ENCODE results near the gene ABCF1.
A peak's percentile ranks its signal among the peaks of the same experiment; 100 is the strongest.

Gene ABCF1

GRCh38 chr6:30601436-30601814, 30.2 kb downstream of the ABCF1 start:
- H3K36me3 Mint-ChIP-seq (ENCODE audit: low read depth): peaks cover 61% of the 10 kb centered on the region

GRCh38 chr6:30601815-30602641, 30.8 kb downstream of the ABCF1 start:
- H3K27ac Mint-ChIP-seq: peak overlapping the region; percentile 29

More at GRCh38 chr6:30601436-30601814, 30.2 kb downstream of the ABCF1 start:
- H3K9me3 Mint-ChIP-seq: no peaks in the 10 kb centered on the region
- H3K27ac Mint-ChIP-seq: no peak overlapping the region
- no peaks in the 10 kb centered on the region for H3K27me3 Mint-ChIP-seq (ENCODE audit: low read depth)
- DNase-seq (ENCODE audit: low spot score): no peak
- H3K4me3 Mint-ChIP-seq: no peak overlapping the region
- H3K4me1 Mint-ChIP-seq (ENCODE audit: low read depth): peaks cover 2% of the 10 kb centered on the region

GRCh38 chr6:30603961-30604360, 32.7 kb downstream of the ABCF1 start:
- Mint-ChIP-seq H3K27ac (no peak overlapping the region), H3K36me3 (ENCODE audit: low read depth) (peaks cover 77% of the 10 kb centered on the region)

More at GRCh38 chr6:30601815-30602641, 30.8 kb downstream of the ABCF1 start:
- Mint-ChIP-seq H3K9me3 (no peaks in the 10 kb centered on the region), H3K27me3 (ENCODE audit: low read depth) (no peaks in the 10 kb centered on the region), H3K4me3 (no peak overlapping the region), H3K36me3 (ENCODE audit: low read depth) (peaks cover 66% of the 10 kb centered on the region), H3K4me1 (ENCODE audit: low read depth) (peaks cover 5% of the 10 kb centered on the region)
- DNase-seq (ENCODE audit: low spot score): no peak

GRCh38 chr6:30610065-30610464, 38.8 kb downstream of the ABCF1 start:
- peak overlapping the region; percentile 45 for H3K27ac Mint-ChIP-seq
- no peak overlapping the region for H3K4me3 Mint-ChIP-seq
- no peaks in the 10 kb centered on the region for H3K27me3 Mint-ChIP-seq (ENCODE audit: low read depth)
- peaks cover 49% of the 10 kb centered on the region for H3K4me1 Mint-ChIP-seq (ENCODE audit: low read depth)
- no peak for DNase-seq (ENCODE audit: low spot score)
- H3K36me3 Mint-ChIP-seq (ENCODE audit: low read depth): peaks cover 80% of the 10 kb centered on the region
- no peaks in the 10 kb centered on the region for H3K9me3 Mint-ChIP-seq

More at GRCh38 chr6:30603961-30604360, 32.7 kb downstream of the ABCF1 start:
- Mint-ChIP-seq H3K9me3 (no peaks in the 10 kb centered on the region), H3K4me3 (no peak overlapping the region), H3K27me3 (ENCODE audit: low read depth) (no peaks in the 10 kb centered on the region), H3K4me1 (ENCODE audit: low read depth) (peaks cover 14% of the 10 kb centered on the region)
- DNase-seq (ENCODE audit: low spot score): no peak

DNA sequence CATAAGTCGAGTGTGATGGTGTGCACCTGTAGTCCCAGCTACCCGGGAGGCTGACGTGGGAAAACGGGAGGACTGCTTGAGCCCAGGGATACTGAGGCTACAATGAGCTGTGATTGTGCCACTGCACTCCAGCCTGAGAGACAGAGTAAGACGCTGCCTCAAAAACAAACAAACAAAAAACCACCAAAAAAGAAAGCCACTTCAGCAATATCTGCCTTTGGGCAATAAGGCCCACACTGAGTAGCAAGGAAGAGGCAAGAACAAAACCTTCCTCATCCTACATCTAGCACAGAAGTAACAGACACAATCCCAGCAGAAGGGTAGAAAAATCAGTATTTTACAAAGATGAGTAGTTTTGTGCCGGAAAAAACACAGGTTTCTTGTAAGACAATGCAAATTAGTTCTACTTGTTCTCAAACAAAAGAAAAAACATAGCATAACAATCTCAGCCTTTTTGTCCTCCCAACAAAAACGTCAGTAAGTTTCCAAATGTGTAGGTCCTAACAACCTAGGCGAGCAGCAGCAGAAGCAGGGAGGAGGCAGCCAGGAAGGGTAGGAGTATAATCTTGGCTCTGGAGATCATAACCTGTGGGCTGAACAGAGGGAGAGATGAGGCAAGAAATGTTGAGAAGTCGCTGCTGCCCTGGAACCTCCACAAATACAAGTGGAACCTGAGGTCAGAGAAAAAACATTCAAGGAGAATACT, 40.1 kb downstream of the ABCF1 start:
- Mint-ChIP-seq H3K27me3 (ENCODE audit: low read depth) (no peaks in the 10 kb centered on the region), H3K36me3 (ENCODE audit: low read depth) (peaks cover 82% of the 10 kb centered on the region), H3K4me1 (ENCODE audit: low read depth) (peaks cover 49% of the 10 kb centered on the region), H3K4me3 (no peak overlapping the region), H3K27ac (peak overlapping the region; percentile 46), H3K9me3 (no peaks in the 10 kb centered on the region)
- no peak for DNase-seq (ENCODE audit: low spot score)

DNA sequence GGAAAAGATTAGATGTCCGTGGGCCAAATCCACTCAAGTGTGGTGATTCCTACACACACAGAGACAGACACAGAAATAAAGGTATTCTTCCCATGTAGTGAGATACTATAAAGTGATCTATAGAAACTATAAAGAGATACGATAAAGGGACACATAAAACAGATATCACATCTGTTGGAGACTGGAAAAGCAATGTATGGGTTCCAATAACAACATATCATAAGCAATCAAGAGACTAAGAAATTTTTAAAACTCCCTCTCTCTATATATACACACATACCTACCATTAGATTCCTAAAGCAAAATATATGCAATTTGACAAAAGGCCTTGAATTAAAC, 40.6 kb downstream of the ABCF1 start:
- Mint-ChIP-seq H3K36me3 (ENCODE audit: low read depth) (peaks cover 82% of the 10 kb centered on the region), H3K27me3 (ENCODE audit: low read depth) (no peaks in the 10 kb centered on the region), H3K9me3 (no peaks in the 10 kb centered on the region), H3K4me1 (ENCODE audit: low read depth) (peaks cover 46% of the 10 kb centered on the region), H3K27ac (peak overlapping the region; percentile 46), H3K4me3 (no peak overlapping the region)
- DNase-seq (ENCODE audit: low spot score): no peak

- no peak for DNase-seq (ENCODE audit: low spot score)
- Mint-ChIP-seq H3K9me3 (no peaks in the 10 kb centered on the region), H3K4me3 (peak overlapping the region; percentile 2), H3K27ac (no peak overlapping the region), H3K36me3 (ENCODE audit: low read depth) (peaks cover 83% of the 10 kb centered on the region), H3K4me1 (ENCODE audit: low read depth) (peaks cover 46% of the 10 kb centered on the region), H3K27me3 (ENCODE audit: low read depth) (peaks cover 2% of the 10 kb centered on the region)
Observed at GRCh38 chr6:30612213-30612612, 41.0 kb downstream of the ABCF1 start.

GRCh38 chr6:30612687-30613248, 41.5 kb downstream of the ABCF1 start:
- peaks cover 78% of the 10 kb centered on the region for H3K36me3 Mint-ChIP-seq (ENCODE audit: low read depth)
- no peaks in the 10 kb centered on the region for H3K9me3 Mint-ChIP-seq
- H3K4me1 Mint-ChIP-seq (ENCODE audit: low read depth): peaks cover 42% of the 10 kb centered on the region
- H3K27ac Mint-ChIP-seq: peak overlapping the region; percentile 97
- no peak for DNase-seq (ENCODE audit: low spot score)
- H3K4me3 Mint-ChIP-seq: peak overlapping the region; percentile 27
- peaks cover 5% of the 10 kb centered on the region for H3K27me3 Mint-ChIP-seq (ENCODE audit: low read depth)

DNA sequence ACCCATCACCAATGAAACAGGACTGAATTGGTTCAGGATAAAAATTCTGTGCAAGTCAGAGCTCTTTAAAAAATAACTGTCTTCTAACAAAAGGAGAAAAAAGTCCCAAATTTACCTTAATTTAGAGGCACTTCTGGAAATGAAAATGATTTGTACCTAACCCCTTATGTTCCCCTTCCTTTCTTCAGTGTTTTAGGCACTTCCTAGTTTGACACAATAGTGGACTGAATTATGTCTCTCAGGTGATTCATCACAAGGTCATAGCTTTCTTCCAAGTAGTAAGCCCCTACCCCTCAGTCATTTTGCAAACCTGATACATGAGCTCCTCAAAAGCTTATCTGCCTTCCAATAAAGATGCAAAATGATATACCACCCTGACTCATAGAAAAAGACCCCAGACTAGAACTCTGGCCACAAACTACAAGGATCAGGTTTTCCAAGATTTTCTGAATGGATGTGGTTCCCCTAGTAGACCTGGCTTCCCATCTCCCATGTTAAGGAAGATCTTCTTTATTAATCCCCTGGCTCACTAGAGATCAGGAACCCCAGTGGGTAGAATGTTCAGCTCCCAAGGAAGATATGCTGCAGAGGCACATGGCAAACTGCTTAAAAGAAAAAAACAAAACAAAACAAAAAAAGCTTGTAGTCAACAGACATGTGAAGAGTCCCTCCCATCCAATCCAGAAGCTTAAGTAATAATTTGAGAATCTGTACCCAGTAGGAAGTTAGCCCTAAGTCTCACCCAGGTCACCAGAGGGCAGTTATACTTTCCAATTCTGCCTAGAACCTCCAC, 42.2 kb downstream of the ABCF1 start:
- H3K27me3 Mint-ChIP-seq (ENCODE audit: low read depth): peaks cover 5% of the 10 kb centered on the region
- peak overlapping the region; percentile 97 for H3K27ac Mint-ChIP-seq
- peak overlapping the region; percentile 91 for H3K4me3 Mint-ChIP-seq
- no peak for DNase-seq (ENCODE audit: low spot score)
- no peaks in the 10 kb centered on the region for H3K9me3 Mint-ChIP-seq
- H3K36me3 Mint-ChIP-seq (ENCODE audit: low read depth): peaks cover 71% of the 10 kb centered on the region
- H3K4me1 Mint-ChIP-seq (ENCODE audit: low read depth): peaks cover 42% of the 10 kb centered on the region

GRCh38 chr6:30614044-30614842, 43.0 kb downstream of the ABCF1 start:
- Mint-ChIP-seq H3K36me3 (ENCODE audit: low read depth) (peaks cover 66% of the 10 kb centered on the region), H3K9me3 (no peaks in the 10 kb centered on the region), H3K4me1 (ENCODE audit: low read depth) (peaks cover 41% of the 10 kb centered on the region), H3K27ac (peak overlapping the region; percentile 97), H3K27me3 (ENCODE audit: low read depth) (peaks cover 5% of the 10 kb centered on the region), H3K4me3 (peak overlapping the region; percentile 91)
- DNase-seq (ENCODE audit: low spot score): no peak

DNA sequence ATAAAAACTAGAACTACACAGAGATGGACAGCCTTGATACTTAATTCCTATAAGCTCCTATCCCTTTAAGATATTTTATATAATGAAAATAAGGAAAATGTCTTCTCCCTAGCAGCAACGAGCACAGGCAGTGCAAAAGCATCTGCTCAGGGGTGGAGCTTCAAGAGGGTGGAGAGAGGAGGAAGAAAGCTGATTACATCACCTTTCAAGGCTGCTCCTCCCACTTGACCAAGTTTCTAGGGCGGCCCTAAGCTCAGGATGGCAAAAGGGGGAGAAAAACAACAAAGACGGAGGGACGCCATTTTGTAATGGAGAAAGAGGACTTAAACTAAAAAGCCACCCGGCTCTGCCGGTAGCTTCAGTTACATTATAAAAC, 43.6 kb downstream of the ABCF1 start:
- Mint-ChIP-seq H3K4me1 (ENCODE audit: low read depth) (peaks cover 47% of the 10 kb centered on the region), H3K27ac (peak overlapping the region; percentile 97), H3K9me3 (no peaks in the 10 kb centered on the region), H3K27me3 (ENCODE audit: low read depth) (peaks cover 5% of the 10 kb centered on the region), H3K4me3 (peak overlapping the region; percentile 91), H3K36me3 (ENCODE audit: low read depth) (peaks cover 65% of the 10 kb centered on the region)
- DNase-seq (ENCODE audit: low spot score): peak; percentile 84

DNA sequence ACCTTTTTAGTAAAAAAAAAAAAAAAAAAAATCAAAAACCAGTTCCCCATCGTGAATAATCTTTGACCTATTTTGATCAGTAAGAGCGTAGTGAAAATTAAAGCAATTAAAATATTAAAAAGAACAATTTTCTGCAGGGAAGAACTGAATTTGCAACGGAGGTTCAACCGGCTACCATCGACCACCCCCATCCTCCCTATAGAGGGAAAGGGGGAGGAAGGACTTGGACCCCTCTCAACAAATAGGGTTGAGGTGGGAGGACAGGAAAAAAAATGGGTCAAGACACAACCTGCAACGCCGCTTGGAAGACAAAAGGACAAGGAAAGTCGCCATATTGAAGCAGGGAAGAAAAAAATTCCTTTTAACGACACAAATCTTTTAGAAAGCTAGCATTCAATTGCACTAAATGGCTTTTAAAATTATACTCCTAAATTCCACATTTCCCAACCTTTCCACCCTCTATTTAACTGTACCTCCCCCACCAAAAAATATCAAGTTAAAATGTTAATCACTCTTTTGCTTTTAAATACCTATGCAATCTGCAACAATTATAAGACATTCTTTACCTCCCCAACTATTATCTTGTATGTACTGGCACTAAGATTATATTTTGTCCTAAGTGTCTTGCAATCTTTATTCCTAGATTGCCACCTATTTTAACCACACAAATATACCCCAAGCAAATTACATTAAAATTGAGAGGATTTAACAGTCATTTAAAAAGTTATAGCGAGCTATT, 44.1 kb downstream of the ABCF1 start:
- Mint-ChIP-seq H3K27ac (peak overlapping the region; percentile 97), H3K36me3 (ENCODE audit: low read depth) (peaks cover 63% of the 10 kb centered on the region), H3K4me3 (peak overlapping the region; percentile 91), H3K27me3 (ENCODE audit: low read depth) (peaks cover 5% of the 10 kb centered on the region), H3K4me1 (ENCODE audit: low read depth) (peaks cover 42% of the 10 kb centered on the region), H3K9me3 (no peaks in the 10 kb centered on the region)
- no peak for DNase-seq (ENCODE audit: low spot score)
